ENCODE measurements around the gene PTPA. TPM values are rescaled to one million over a fixed set of nuclear protein-coding genes. Genes with fewer than 3 reads are reported as not detected.

PTPA gene
- total RNA-seq, 1 donor from 2014 or later: 166 TPM

- peaks cover 12% of the 10 kb centered on the region for H3K9me3 Mint-ChIP-seq (ENCODE audit: unreplicated experiment)
- H3K4me1 Mint-ChIP-seq (ENCODE audit: low read depth, unreplicated experiment): peaks cover 18% of the 10 kb centered on the region
- DNase-seq: peak; percentile 58
- H3K27ac Mint-ChIP-seq (ENCODE audit: unreplicated experiment): peak overlapping the region; percentile 81
- H3K4me3 Mint-ChIP-seq (ENCODE audit: unreplicated experiment): peak overlapping the region; percentile 88
- no peak for TF ChIP-seq CTCF (IDR thresholded peaks at IDR 0.05; ENCODE audit: partially characterized antibody, unreplicated experiment)
- no peaks in the 10 kb centered on the region for H3K36me3 Mint-ChIP-seq (ENCODE audit: unreplicated experiment)
- H3K27me3 Mint-ChIP-seq (ENCODE audit: unreplicated experiment): peaks cover 17% of the 10 kb centered on the region
Measured at GRCh38 chr9:129175825-129176633, 64.8 kb downstream of the PTPA start.

GRCh38 chr9:129176701-129177442 is 65.7 kb downstream of the PTPA start:
- Mint-ChIP-seq H3K4me1 (ENCODE audit: low read depth, unreplicated experiment) (peaks cover 17% of the 10 kb centered on the region), H3K27me3 (ENCODE audit: unreplicated experiment) (peaks cover 17% of the 10 kb centered on the region), H3K9me3 (ENCODE audit: unreplicated experiment) (peaks cover 14% of the 10 kb centered on the region), H3K36me3 (ENCODE audit: unreplicated experiment) (no peaks in the 10 kb centered on the region), H3K4me3 (ENCODE audit: unreplicated experiment) (peak overlapping the region; percentile 88), H3K27ac (ENCODE audit: unreplicated experiment) (peak overlapping the region; percentile 80)
- DNase-seq: peak; percentile 65
- no peak for TF ChIP-seq CTCF (IDR thresholded peaks at IDR 0.05; ENCODE audit: partially characterized antibody, unreplicated experiment)

GRCh38 chr9:129177443-129177790 is 66.2 kb downstream of the PTPA start:
- no peak for TF ChIP-seq CTCF (IDR thresholded peaks at IDR 0.05; ENCODE audit: partially characterized antibody, unreplicated experiment)
- no peak for DNase-seq
- H3K4me3 Mint-ChIP-seq (ENCODE audit: unreplicated experiment): no peak overlapping the region
- H3K27ac Mint-ChIP-seq (ENCODE audit: unreplicated experiment): no peak overlapping the region
- peaks cover 20% of the 10 kb centered on the region for H3K27me3 Mint-ChIP-seq (ENCODE audit: unreplicated experiment)
- no peaks in the 10 kb centered on the region for H3K36me3 Mint-ChIP-seq (ENCODE audit: unreplicated experiment)
- H3K9me3 Mint-ChIP-seq (ENCODE audit: unreplicated experiment): peaks cover 16% of the 10 kb centered on the region
- peaks cover 14% of the 10 kb centered on the region for H3K4me1 Mint-ChIP-seq (ENCODE audit: low read depth, unreplicated experiment)

GRCh38 chr9:129177791-129178567 is 66.8 kb downstream of the PTPA start, which contains the start of gene IER5L:
Gene IER5L, minus strand, starts transcription at chr9:129178261. Its CDS starts 209 bp downstream, at chr9:129178052.
- peaks cover 20% of the 10 kb centered on the region for H3K27me3 Mint-ChIP-seq (ENCODE audit: unreplicated experiment)
- peaks cover 10% of the 10 kb centered on the region for H3K4me1 Mint-ChIP-seq (ENCODE audit: low read depth, unreplicated experiment)
- TF ChIP-seq CTCF (IDR thresholded peaks at IDR 0.05; ENCODE audit: partially characterized antibody, unreplicated experiment): no peak
- no peaks in the 10 kb centered on the region for H3K36me3 Mint-ChIP-seq (ENCODE audit: unreplicated experiment)
- peak; percentile 94 for DNase-seq
- H3K27ac Mint-ChIP-seq (ENCODE audit: unreplicated experiment): peak within 1 kb of the TSS; percentile 97
- H3K9me3 Mint-ChIP-seq (ENCODE audit: unreplicated experiment): peaks cover 16% of the 10 kb centered on the region
- H3K4me3 Mint-ChIP-seq (ENCODE audit: unreplicated experiment): peak within 1 kb of the TSS; percentile 93

Data from glutamatergic neuron (in vitro differentiated cells).